ENCODE data around the gene FITM1.

FITM1 gene

DNA sequence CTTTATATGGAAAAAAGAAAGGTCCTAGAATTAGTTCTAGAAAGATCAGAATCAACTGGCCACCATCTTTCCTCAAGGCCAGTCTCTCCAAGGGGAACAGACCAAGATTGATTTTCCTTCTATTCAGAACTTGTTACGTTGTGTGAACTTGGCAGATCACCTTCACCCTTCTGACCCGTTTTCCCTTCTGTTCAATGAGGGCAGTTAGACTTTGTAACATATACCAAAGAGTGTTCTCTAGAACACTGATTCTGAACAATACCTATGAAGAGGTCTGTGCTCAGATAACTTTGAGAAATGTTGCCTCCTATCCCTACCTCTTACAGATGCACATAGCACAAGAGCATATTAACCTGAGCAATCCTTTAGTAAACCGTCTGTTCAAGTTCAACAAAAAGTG is 47.0 kb upstream of the FITM1 start:
- H4K91ac ChIP-seq (ENCODE audit: low read length): no peak overlapping the region
- no peaks in the 10 kb centered on the region for H3K36me3 ChIP-seq (ENCODE audit: control insufficient read depth in 1 of 2, insufficient read depth in 2 of 2, low read depth in 1 of 2, low read length in 2 of 2)
- no peak for DNase-seq
- H2BK15ac ChIP-seq (ENCODE audit: low read depth, poor library complexity, severe bottlenecking): no peak overlapping the region
- H3K23ac ChIP-seq (ENCODE audit: low read length in 2 of 2): no peak overlapping the region
- H3K27me3 ChIP-seq (ENCODE audit: control insufficient read depth in 1 of 2, insufficient read depth in 1 of 2, low read length in 2 of 2): peaks cover 73 to 77% of the 10 kb centered on the region in 2 experiments
- no peak overlapping the region for H2BK5ac ChIP-seq (ENCODE audit: low read depth, low read length, poor library complexity, severe bottlenecking)
- no peak overlapping the region for H2BK120ac ChIP-seq (ENCODE audit: low read depth, low read length)
- H3K4me3 ChIP-seq (ENCODE audit: insufficient read depth in 1 of 2, low read depth in 1 of 2, low read length in 2 of 2): no peak overlapping the region
- H3K4ac ChIP-seq (ENCODE audit: low read depth in 1 of 2, low read length in 2 of 2): no peak overlapping the region
- H4K8ac ChIP-seq (ENCODE audit: low read length): no peak overlapping the region
- no peak overlapping the region for H3K9ac ChIP-seq (ENCODE audit: low read length)
- peaks cover 10% of the 10 kb centered on the region for H3K4me1 ChIP-seq (ENCODE audit: control insufficient read depth, insufficient read depth, low read depth, low read length)
- no peaks in the 10 kb centered on the region for H3K9me3 ChIP-seq (ENCODE audit: control insufficient read depth, low read length)
- H2AK5ac ChIP-seq (ENCODE audit: low read length, severe bottlenecking): no peak overlapping the region
- peaks cover 2% of the 10 kb centered on the region for H3K79me1 ChIP-seq (replicated peaks; ENCODE audit: low read length, poor library complexity, severe bottlenecking)
- H3K18ac ChIP-seq (ENCODE audit: low read depth in 1 of 2, low read length in 2 of 2): no peak overlapping the region
- no peak overlapping the region for H2AFZ ChIP-seq (ENCODE audit: low read depth, low read length)
- no peak overlapping the region for H3K27ac ChIP-seq (ENCODE audit: low read length, poor library complexity, severe bottlenecking)
- H2BK12ac ChIP-seq (ENCODE audit: low read length in 2 of 2): no peak overlapping the region
- no peak overlapping the region for H3K4me2 ChIP-seq (ENCODE audit: low read length, poor library complexity, severe bottlenecking)
- no peak overlapping the region for H3K14ac ChIP-seq (ENCODE audit: low read length in 2 of 2)
- WGBS: 83% methylated on average over 3 of the region's 3 CpGs

DNA sequence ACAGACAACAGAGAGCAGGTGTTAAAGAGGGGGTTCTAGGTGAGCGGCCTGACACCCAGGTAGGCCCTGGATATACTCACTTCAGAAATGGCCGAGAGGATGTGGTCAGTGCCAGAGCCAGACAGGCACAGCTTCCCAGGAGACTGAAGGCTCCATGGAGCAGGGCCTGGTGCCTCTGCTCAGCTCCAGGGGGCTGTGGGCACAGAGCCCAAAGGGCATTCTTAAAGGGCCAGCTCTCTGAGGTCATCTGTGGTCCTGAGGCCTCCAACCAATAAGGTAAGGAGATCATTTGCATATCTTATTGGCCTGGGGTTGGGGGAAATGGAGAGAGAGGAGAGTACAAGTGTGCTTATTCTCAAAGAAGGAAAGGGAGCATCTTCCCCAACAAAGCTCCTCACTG is 46.0 kb upstream of the FITM1 start:
- no peak overlapping the region for H2AK5ac ChIP-seq (ENCODE audit: low read length, severe bottlenecking)

DNA sequence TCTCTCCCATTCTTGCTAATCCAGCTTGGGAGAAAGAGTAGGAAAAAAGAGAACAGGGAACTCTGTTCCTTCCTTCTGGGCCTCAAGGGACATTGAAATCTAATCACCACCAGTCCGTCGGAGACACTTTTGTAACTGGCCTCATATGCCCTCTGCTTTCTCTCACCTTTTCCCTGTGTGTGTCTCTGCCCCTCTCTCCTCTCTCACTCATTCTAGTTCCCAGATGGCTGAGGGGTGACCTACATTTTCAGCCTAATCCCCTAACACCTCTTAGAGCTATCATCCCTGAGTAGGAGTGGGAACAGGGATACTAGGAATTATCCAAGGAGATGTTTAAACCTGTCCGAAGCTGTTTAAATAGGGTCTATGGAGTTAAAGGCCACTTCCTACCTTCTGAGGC is 45.2 kb upstream of the FITM1 start:
- H3K4me1 ChIP-seq (ENCODE audit: control insufficient read depth, insufficient read depth, low read depth, low read length): peaks cover 10% of the 10 kb centered on the region
- H3K27me3 ChIP-seq (ENCODE audit: control insufficient read depth in 1 of 2, insufficient read depth in 1 of 2, low read length in 2 of 2): peaks cover 55 to 59% of the 10 kb centered on the region in 2 experiments
- no peak overlapping the region for H3K18ac ChIP-seq (ENCODE audit: low read depth in 1 of 2, low read length in 2 of 2)
- no peaks in the 10 kb centered on the region for H3K36me3 ChIP-seq (ENCODE audit: control insufficient read depth in 1 of 2, insufficient read depth in 2 of 2, low read depth in 1 of 2, low read length in 2 of 2)
- H3K4me3 ChIP-seq (ENCODE audit: insufficient read depth in 1 of 2, low read depth in 1 of 2, low read length in 2 of 2): no peak overlapping the region
- 95% methylated on average over 3 of the region's 3 CpGs for WGBS
- no peak overlapping the region for H3K23ac ChIP-seq (ENCODE audit: low read length in 2 of 2)
- H3K9ac ChIP-seq (ENCODE audit: low read length): no peak overlapping the region
- H3K4me2 ChIP-seq (ENCODE audit: low read length, poor library complexity, severe bottlenecking): no peak overlapping the region
- no peak overlapping the region for H4K8ac ChIP-seq (ENCODE audit: low read length)
- no peak for DNase-seq
- no peak overlapping the region for H2AK5ac ChIP-seq (ENCODE audit: low read length, severe bottlenecking)
- H2BK12ac ChIP-seq (ENCODE audit: low read length in 2 of 2): no peak overlapping the region
- no peak overlapping the region for H2BK120ac ChIP-seq (ENCODE audit: low read depth, low read length)
- no peak overlapping the region for H3K4ac ChIP-seq (ENCODE audit: low read depth in 1 of 2, low read length in 2 of 2)
- H3K14ac ChIP-seq (ENCODE audit: low read length in 2 of 2): no peak overlapping the region
- no peaks in the 10 kb centered on the region for H3K9me3 ChIP-seq (ENCODE audit: control insufficient read depth, low read length)
- H2BK15ac ChIP-seq (ENCODE audit: low read depth, poor library complexity, severe bottlenecking): no peak overlapping the region
- H4K91ac ChIP-seq (ENCODE audit: low read length): no peak overlapping the region
- no peak overlapping the region for H2AFZ ChIP-seq (ENCODE audit: low read depth, low read length)
- H3K79me1 ChIP-seq (replicated peaks; ENCODE audit: low read length, poor library complexity, severe bottlenecking): peaks cover 2% of the 10 kb centered on the region
- no peak overlapping the region for H3K27ac ChIP-seq (ENCODE audit: low read length, poor library complexity, severe bottlenecking)
- H2BK5ac ChIP-seq (ENCODE audit: low read depth, low read length, poor library complexity, severe bottlenecking): no peak overlapping the region

More for the DNA sequence above, 46.0 kb upstream of the FITM1 start:
- H3K27me3 ChIP-seq (ENCODE audit: control insufficient read depth in 1 of 2, insufficient read depth in 1 of 2, low read length in 2 of 2): peaks cover 63 to 67% of the 10 kb centered on the region in 2 experiments
- no peak overlapping the region for H3K18ac ChIP-seq (ENCODE audit: low read depth in 1 of 2, low read length in 2 of 2)
- no peak overlapping the region for H2AFZ ChIP-seq (ENCODE audit: low read depth, low read length)
- peaks cover 10% of the 10 kb centered on the region for H3K4me1 ChIP-seq (ENCODE audit: control insufficient read depth, insufficient read depth, low read depth, low read length)
- DNase-seq: no peak
- no peak overlapping the region for H4K91ac ChIP-seq (ENCODE audit: low read length)
- no peak overlapping the region for H3K27ac ChIP-seq (ENCODE audit: low read length, poor library complexity, severe bottlenecking)
- no peak overlapping the region for H3K14ac ChIP-seq (ENCODE audit: low read length in 2 of 2)
- H2BK5ac ChIP-seq (ENCODE audit: low read depth, low read length, poor library complexity, severe bottlenecking): no peak overlapping the region
- no peak overlapping the region for H2BK12ac ChIP-seq (ENCODE audit: low read length in 2 of 2)
- H3K4me2 ChIP-seq (ENCODE audit: low read length, poor library complexity, severe bottlenecking): no peak overlapping the region
- H2BK15ac ChIP-seq (ENCODE audit: low read depth, poor library complexity, severe bottlenecking): no peak overlapping the region
- no peak overlapping the region for H3K9ac ChIP-seq (ENCODE audit: low read length)
- H3K23ac ChIP-seq (ENCODE audit: low read length in 2 of 2): no peak overlapping the region
- H3K79me1 ChIP-seq (replicated peaks; ENCODE audit: low read length, poor library complexity, severe bottlenecking): peaks cover 2% of the 10 kb centered on the region
- H3K9me3 ChIP-seq (ENCODE audit: control insufficient read depth, low read length): no peaks in the 10 kb centered on the region
- H3K4me3 ChIP-seq (ENCODE audit: insufficient read depth in 1 of 2, low read depth in 1 of 2, low read length in 2 of 2): no peak overlapping the region
- no peaks in the 10 kb centered on the region for H3K36me3 ChIP-seq (ENCODE audit: control insufficient read depth in 1 of 2, insufficient read depth in 2 of 2, low read depth in 1 of 2, low read length in 2 of 2)
- no peak overlapping the region for H2BK120ac ChIP-seq (ENCODE audit: low read depth, low read length)
- 93% methylated on average over 2 of the region's 2 CpGs for WGBS
- H3K4ac ChIP-seq (ENCODE audit: low read depth in 1 of 2, low read length in 2 of 2): no peak overlapping the region
- no peak overlapping the region for H4K8ac ChIP-seq (ENCODE audit: low read length)

DNA sequence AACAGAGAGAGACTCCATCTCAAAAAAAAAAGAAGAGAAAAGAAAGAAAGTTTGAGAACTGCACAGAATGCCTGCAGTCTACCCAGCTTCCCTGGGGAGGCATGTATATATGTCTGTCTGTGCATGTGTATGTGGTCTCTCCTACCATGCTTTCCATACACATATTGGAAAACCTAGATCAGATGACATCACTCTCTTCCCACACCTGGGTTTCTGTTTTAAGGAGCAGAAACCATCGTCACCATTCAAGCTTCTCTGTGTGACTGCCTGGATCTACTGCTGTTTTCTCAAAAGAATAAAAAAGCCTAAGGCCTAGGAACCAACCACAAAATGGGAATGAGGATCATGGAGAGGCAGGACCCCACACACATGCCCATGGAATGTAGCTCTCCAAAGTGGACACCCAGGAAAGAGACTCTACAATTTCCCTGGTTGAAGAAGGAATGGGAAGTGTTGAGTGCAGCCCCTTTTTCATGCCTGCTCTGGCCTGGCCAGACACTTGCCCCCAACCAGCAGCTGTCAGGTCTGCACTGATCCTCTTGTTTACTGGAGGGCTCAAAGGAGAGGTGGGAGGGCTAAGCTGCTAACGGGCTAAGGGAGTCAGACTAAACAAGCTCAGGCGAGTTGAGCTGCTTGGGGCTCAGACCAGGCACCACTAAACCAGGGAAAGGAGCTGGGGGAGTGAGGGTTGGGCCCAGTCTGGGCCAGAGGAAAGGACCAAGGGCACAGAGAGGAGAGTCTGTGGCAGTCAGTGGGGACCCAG is 44.1 kb upstream of the FITM1 start:
- no peak overlapping the region for H3K18ac ChIP-seq (ENCODE audit: low read depth in 1 of 2, low read length in 2 of 2)
- no peak overlapping the region for H2AK5ac ChIP-seq (ENCODE audit: low read length, severe bottlenecking)
- H3K4me1 ChIP-seq (ENCODE audit: control insufficient read depth, insufficient read depth, low read depth, low read length): peaks cover 5% of the 10 kb centered on the region
- 57% methylated on average over 3 of the region's 3 CpGs for WGBS
- no peak overlapping the region for H4K8ac ChIP-seq (ENCODE audit: low read length)
- H3K4ac ChIP-seq (ENCODE audit: low read depth in 1 of 2, low read length in 2 of 2): no peak overlapping the region
- H3K4me3 ChIP-seq (ENCODE audit: insufficient read depth in 1 of 2, low read depth in 1 of 2, low read length in 2 of 2): no peak overlapping the region
- no peak overlapping the region for H2BK15ac ChIP-seq (ENCODE audit: low read depth, poor library complexity, severe bottlenecking)
- no peak overlapping the region for H3K23ac ChIP-seq (ENCODE audit: low read length in 2 of 2)
- H2BK12ac ChIP-seq (ENCODE audit: low read length in 2 of 2): no peak overlapping the region
- no peak overlapping the region for H3K27ac ChIP-seq (ENCODE audit: low read length, poor library complexity, severe bottlenecking)
- no peaks in the 10 kb centered on the region for H3K9me3 ChIP-seq (ENCODE audit: control insufficient read depth, low read length)
- H2BK120ac ChIP-seq (ENCODE audit: low read depth, low read length): no peak overlapping the region
- no peak overlapping the region for H3K9ac ChIP-seq (ENCODE audit: low read length)
- H4K91ac ChIP-seq (ENCODE audit: low read length): no peak overlapping the region
- H3K27me3 ChIP-seq (ENCODE audit: control insufficient read depth in 1 of 2, insufficient read depth in 1 of 2, low read length in 2 of 2): peaks cover 46 to 50% of the 10 kb centered on the region in 2 experiments
- no peak for DNase-seq
- no peak overlapping the region for H2AFZ ChIP-seq (ENCODE audit: low read depth, low read length)
- no peak overlapping the region for H2BK5ac ChIP-seq (ENCODE audit: low read depth, low read length, poor library complexity, severe bottlenecking)
- H3K4me2 ChIP-seq (ENCODE audit: low read length, poor library complexity, severe bottlenecking): no peak overlapping the region
- no peaks in the 10 kb centered on the region for H3K36me3 ChIP-seq (ENCODE audit: control insufficient read depth in 1 of 2, insufficient read depth in 2 of 2, low read depth in 1 of 2, low read length in 2 of 2)
- H3K79me1 ChIP-seq (replicated peaks; ENCODE audit: low read length, poor library complexity, severe bottlenecking): no peaks in the 10 kb centered on the region
- H3K14ac ChIP-seq (ENCODE audit: low read length in 2 of 2): no peak overlapping the region
